ENCODE measurements around the gene ZNF70. TPM values are rescaled to one million over a fixed set of nuclear protein-coding genes. Genes with fewer than 3 reads are reported as not detected.

ZNF70 gene
- total RNA-seq, 1 experiment from 2014 or later: 3.2 TPM

DNA sequence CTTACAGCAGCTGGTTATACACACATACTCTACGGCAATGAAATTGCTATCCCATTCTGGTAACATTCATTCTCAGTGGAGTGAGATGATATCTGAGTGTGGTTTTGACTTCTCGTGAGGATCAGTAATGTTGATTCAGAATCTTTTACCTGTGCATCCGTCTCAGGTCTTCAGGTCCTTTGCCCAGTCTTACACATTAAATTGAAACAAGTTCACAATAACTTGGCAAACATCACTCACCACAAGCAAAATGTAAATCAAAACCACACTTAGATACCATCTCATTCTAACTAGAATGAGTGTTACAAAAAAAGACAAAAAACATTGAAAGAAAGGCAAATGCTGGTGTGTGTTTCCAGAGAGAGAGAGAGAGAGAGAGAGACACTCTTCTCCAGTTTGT, 46.1 kb downstream of the ZNF70 start:
- TF ChIP-seq, protein P1, sequence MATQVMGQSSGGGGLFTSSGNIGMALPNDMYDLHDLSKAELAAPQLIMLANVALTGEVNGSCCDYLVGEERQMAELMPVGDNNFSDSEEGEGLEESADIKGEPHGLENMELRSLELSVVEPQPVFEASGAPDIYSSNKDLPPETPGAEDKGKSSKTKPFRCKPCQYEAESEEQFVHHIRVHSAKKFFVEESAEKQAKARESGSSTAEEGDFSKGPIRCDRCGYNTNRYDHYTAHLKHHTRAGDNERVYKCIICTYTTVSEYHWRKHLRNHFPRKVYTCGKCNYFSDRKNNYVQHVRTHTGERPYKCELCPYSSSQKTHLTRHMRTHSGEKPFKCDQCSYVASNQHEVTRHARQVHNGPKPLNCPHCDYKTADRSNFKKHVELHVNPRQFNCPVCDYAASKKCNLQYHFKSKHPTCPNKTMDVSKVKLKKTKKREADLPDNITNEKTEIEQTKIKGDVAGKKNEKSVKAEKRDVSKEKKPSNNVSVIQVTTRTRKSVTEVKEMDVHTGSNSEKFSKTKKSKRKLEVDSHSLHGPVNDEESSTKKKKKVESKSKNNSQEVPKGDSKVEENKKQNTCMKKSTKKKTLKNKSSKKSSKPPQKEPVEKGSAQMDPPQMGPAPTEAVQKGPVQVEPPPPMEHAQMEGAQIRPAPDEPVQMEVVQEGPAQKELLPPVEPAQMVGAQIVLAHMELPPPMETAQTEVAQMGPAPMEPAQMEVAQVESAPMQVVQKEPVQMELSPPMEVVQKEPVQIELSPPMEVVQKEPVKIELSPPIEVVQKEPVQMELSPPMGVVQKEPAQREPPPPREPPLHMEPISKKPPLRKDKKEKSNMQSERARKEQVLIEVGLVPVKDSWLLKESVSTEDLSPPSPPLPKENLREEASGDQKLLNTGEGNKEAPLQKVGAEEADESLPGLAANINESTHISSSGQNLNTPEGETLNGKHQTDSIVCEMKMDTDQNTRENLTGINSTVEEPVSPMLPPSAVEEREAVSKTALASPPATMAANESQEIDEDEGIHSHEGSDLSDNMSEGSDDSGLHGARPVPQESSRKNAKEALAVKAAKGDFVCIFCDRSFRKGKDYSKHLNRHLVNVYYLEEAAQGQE (IDR thresholded peaks at IDR 0.05; ENCODE audit: low read depth): no peak
- TF ChIP-seq FOSL1 (IDR thresholded peaks at IDR 0.05; ENCODE audit: low read depth) (no peak), EGR1 (IDR thresholded peaks at IDR 0.05; ENCODE audit: low read depth) (no peak), CEBPB (IDR thresholded peaks at IDR 0.05; ENCODE audit: low read depth) (no peak), TCF7L2 (IDR thresholded peaks at IDR 0.05; ENCODE audit: borderline replicate concordance, extremely low read depth, insufficient read depth, insufficient read length) (no peak), CBX3 (IDR thresholded peaks at IDR 0.05; ENCODE audit: low read depth) (no peak), EZH2phosphoT487 (IDR thresholded peaks at IDR 0.05; ENCODE audit: borderline replicate concordance) (no peak)
- TF ChIP-seq, protein P2, sequence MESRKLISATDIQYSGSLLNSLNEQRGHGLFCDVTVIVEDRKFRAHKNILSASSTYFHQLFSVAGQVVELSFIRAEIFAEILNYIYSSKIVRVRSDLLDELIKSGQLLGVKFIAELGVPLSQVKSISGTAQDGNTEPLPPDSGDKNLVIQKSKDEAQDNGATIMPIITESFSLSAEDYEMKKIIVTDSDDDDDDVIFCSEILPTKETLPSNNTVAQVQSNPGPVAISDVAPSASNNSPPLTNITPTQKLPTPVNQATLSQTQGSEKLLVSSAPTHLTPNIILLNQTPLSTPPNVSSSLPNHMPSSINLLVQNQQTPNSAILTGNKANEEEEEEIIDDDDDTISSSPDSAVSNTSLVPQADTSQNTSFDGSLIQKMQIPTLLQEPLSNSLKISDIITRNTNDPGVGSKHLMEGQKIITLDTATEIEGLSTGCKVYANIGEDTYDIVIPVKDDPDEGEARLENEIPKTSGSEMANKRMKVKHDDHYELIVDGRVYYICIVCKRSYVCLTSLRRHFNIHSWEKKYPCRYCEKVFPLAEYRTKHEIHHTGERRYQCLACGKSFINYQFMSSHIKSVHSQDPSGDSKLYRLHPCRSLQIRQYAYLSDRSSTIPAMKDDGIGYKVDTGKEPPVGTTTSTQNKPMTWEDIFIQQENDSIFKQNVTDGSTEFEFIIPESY (IDR thresholded peaks at IDR 0.05; ENCODE audit: extremely low read depth, insufficient replicate concordance, low read length): no peak
- TF ChIP-seq, protein P3, sequence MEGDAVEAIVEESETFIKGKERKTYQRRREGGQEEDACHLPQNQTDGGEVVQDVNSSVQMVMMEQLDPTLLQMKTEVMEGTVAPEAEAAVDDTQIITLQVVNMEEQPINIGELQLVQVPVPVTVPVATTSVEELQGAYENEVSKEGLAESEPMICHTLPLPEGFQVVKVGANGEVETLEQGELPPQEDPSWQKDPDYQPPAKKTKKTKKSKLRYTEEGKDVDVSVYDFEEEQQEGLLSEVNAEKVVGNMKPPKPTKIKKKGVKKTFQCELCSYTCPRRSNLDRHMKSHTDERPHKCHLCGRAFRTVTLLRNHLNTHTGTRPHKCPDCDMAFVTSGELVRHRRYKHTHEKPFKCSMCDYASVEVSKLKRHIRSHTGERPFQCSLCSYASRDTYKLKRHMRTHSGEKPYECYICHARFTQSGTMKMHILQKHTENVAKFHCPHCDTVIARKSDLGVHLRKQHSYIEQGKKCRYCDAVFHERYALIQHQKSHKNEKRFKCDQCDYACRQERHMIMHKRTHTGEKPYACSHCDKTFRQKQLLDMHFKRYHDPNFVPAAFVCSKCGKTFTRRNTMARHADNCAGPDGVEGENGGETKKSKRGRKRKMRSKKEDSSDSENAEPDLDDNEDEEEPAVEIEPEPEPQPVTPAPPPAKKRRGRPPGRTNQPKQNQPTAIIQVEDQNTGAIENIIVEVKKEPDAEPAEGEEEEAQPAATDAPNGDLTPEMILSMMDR (IDR thresholded peaks at IDR 0.05 in 2 of 3, conservative IDR thresholded peaks at IDR 0.05 in 1 of 3; ENCODE audit: borderline replicate concordance in 1 of 3, insufficient read depth in 1 of 3, low read depth in 2 of 3, low read length in 2 of 3): no peak
- TF ChIP-seq, protein P4, sequence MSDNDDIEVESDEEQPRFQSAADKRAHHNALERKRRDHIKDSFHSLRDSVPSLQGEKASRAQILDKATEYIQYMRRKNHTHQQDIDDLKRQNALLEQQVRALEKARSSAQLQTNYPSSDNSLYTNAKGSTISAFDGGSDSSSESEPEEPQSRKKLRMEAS (IDR thresholded peaks at IDR 0.05): no peak
- TF ChIP-seq, protein P5, sequence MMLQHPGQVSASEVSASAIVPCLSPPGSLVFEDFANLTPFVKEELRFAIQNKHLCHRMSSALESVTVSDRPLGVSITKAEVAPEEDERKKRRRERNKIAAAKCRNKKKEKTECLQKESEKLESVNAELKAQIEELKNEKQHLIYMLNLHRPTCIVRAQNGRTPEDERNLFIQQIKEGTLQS (IDR thresholded peaks at IDR 0.05): no peak
- Histone ChIP-seq H2AFZ (ENCODE audit: low read depth, low read length, poor library complexity, severe bottlenecking) (no peak overlapping the region), H3K9me3 (ENCODE audit: control insufficient read depth in 1 of 2, insufficient read depth in 1 of 2, low read depth in 1 of 2, low read length in 2 of 2) (no peaks in the 10 kb centered on the region), H3K79me2 (ENCODE audit: insufficient read depth, low read length) (peaks cover 50% of the 10 kb centered on the region), H3K4me1 (ENCODE audit: control insufficient read depth in 1 of 2, insufficient read depth in 2 of 2, low read length in 2 of 2) (no peaks in the 10 kb centered on the region), H4K20me1 (ENCODE audit: insufficient read depth) (0 out of 2 replicates have a peak, but pooled peaks cover 3% of the 10 kb centered on the region), H3K27ac (ENCODE audit: low read depth, low read length) (no peak overlapping the region), H3K4me2 (ENCODE audit: low read length) (no peak overlapping the region), H3K36me3 (ENCODE audit: control insufficient read depth in 1 of 2, insufficient read depth in 2 of 2, low read length in 2 of 2) (peaks cover 48 to 51% of the 10 kb centered on the region in 2 experiments; a peak in 3 of 4 replicates), H3K9me2 (ENCODE audit: insufficient read depth) (no peaks in the 10 kb centered on the region), H3K4me3 (replicated peaks in 1 of 2; ENCODE audit: low read depth in 1 of 2, low read length in 2 of 2) (no peak overlapping the region), H3K9ac (ENCODE audit: low read length) (no peak overlapping the region), H3K27me3 (ENCODE audit: insufficient read depth, low read length) (no peaks in the 10 kb centered on the region)
- ATAC-seq (no peak), DNase-seq (ENCODE audit: low read depth, low spot score) (no peak)
- ChIA-PET CTCF (no interaction called here), RAD21 (ENCODE audit: low non-redundant PET in 1 of 2, low total read pairs in 2 of 2, uncharacterized antibody in 2 of 2, unreplicated experiment in 2 of 2) (no interaction called here), POLR2A (no interaction called here)
- BruUV-seq (replicated peaks): no TSS peak
- intact Hi-C loops (cut with micrococcal nuclease): no loop called here
